ENCODE data around the gene SAMD1. TPM values are rescaled to one million over a fixed set of nuclear protein-coding genes. Genes with fewer than 3 reads are reported as not detected.

The SAMD1 gene
- total and polyA plus RNA-seq, 2 donors (not counting 1 experiment from before 2014, with no cell fraction given): 7.3 to 19.0 TPM

DNA sequence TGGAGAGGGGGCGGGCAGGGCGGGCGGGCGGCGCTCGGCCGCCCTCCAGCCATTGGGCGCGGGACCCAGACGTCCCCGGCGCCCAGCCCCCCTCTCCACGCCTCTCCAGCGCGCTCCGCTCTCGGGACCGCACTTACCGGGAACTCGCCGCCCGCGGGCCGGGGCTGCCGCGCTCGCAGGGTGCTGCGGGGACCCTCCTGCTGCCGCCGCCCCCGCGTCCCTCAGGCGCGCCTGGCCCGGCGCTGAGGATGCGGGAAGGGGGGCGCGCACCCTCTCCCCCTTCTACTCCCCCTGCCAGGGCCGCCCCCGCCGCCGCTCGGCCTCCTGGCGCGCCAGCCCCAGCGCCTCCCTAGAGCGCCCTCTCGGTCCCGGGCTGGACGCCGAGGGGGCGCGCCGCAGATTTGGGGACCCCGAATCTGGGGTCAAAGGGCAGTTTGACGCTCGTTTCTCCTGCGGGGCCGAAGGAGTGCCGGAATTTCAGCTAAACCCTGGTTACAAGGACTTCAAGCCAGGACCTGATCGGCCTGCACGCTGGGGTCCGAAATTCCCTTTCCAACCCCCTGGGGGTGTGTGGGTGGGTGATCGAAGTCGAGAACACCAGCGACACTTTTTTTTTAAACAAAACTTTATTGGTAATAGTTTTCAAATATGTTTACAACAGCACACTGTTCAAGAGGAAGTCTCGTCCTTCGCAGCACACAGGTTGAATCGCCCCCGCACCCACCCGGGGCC is 696 bp upstream of the SAMD1 start:
- Histone ChIP-seq H3K9me3 (ENCODE audit: control insufficient read depth, insufficient read depth, low read depth, low read length) (no peaks in the 10 kb centered on the region), H3K4me2 (ENCODE audit: extremely low read depth, insufficient read depth, low read length) (peak overlapping the region; percentile 97), H2AFZ (ENCODE audit: low read length) (no peak overlapping the region), H3K27me3 (ENCODE audit: control insufficient read depth, insufficient read depth, low read length) (no peaks in the 10 kb centered on the region), H3K9ac (ENCODE audit: insufficient read depth, low read length) (peak overlapping the region; percentile 66), H3K4me3 (replicated peaks in 1 of 4; ENCODE audit: control extremely low read depth in 1 of 4, insufficient read depth in 1 of 4, low read depth in 3 of 4, low read length in 4 of 4) (peak overlapping the region; percentile 81 to 88 (median 83)), H3K36me3 (ENCODE audit: control insufficient read depth, insufficient read depth, low read length) (peaks cover 11% of the 10 kb centered on the region), H4K20me1 (ENCODE audit: control insufficient read depth, extremely low read depth, insufficient read depth, low read length) (no peaks in the 10 kb centered on the region), H3K79me2 (ENCODE audit: control insufficient read depth, insufficient read depth, low read length) (no peaks in the 10 kb centered on the region), H3K27ac (ENCODE audit: insufficient read depth, low read length) (peak overlapping the region; percentile 73), H3K4me1 (ENCODE audit: control insufficient read depth, extremely low read depth, insufficient read depth, low read length) (peaks cover 2% of the 10 kb centered on the region)
- TF ChIP-seq, protein P1, sequence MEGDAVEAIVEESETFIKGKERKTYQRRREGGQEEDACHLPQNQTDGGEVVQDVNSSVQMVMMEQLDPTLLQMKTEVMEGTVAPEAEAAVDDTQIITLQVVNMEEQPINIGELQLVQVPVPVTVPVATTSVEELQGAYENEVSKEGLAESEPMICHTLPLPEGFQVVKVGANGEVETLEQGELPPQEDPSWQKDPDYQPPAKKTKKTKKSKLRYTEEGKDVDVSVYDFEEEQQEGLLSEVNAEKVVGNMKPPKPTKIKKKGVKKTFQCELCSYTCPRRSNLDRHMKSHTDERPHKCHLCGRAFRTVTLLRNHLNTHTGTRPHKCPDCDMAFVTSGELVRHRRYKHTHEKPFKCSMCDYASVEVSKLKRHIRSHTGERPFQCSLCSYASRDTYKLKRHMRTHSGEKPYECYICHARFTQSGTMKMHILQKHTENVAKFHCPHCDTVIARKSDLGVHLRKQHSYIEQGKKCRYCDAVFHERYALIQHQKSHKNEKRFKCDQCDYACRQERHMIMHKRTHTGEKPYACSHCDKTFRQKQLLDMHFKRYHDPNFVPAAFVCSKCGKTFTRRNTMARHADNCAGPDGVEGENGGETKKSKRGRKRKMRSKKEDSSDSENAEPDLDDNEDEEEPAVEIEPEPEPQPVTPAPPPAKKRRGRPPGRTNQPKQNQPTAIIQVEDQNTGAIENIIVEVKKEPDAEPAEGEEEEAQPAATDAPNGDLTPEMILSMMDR (conservative IDR thresholded peaks at IDR 0.05 in 1 of 2, IDR thresholded peaks at IDR 0.05 in 1 of 2; ENCODE audit: low read depth in 1 of 2, low read length in 2 of 2): peak; percentile 29 to 43
- no peak for TF ChIP-seq EZH2 (IDR thresholded peaks at IDR 0.05; ENCODE audit: low read length, missing control alignments)
- peak; percentile 67 to 79 for DNase-seq (ENCODE audit: low read depth in 2 of 2)

DNA sequence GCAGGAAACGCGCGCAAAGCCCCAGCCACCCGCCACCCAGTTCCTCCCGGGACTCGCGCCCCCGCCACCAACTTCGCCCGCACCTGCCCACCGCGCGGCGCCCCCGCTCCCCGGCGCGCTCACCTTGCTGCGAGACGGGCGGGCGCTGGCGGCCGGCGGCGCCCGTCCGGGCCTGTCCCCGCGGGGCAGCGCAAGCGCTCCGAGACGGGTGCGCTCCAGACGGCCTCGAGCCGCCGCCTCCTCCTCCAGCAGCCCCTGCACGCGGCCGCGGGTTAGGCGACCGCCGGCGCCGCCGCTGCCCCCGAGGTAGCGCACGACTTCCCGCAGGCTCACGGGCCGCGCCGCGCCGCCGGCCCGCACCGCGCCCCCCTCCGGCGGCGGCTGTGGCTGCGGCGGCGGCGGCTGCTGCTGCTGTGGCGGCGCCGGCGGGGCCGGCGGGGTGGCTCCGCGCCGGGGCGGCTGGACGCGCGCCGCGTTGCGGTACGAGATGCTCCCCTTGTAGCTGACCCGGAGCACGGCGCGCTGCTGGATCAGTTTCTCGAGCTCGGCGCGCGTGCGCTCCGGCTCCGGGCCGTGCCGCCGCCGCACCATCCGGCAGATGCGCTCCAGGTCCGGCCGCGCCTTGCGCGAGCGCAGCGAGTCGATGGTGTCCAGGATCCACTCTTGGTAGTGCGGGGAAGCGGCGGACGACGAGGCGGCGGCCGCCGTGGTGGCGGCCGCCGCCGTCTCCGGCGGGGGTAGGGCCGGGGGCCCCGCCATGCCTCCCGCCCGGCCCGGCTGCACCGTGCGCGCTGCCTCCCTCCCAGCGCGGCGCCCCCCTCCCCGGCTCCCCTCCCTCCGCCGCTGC is 666 bp downstream of the SAMD1 start:
- Histone ChIP-seq H3K27ac (ENCODE audit: insufficient read depth, low read length) (no peak overlapping the region), H3K9ac (ENCODE audit: insufficient read depth, low read length) (peak overlapping the region; percentile 46), H3K79me2 (ENCODE audit: control insufficient read depth, insufficient read depth, low read length) (no peaks in the 10 kb centered on the region), H4K20me1 (ENCODE audit: control insufficient read depth, extremely low read depth, insufficient read depth, low read length) (no peaks in the 10 kb centered on the region), H3K9me3 (ENCODE audit: control insufficient read depth, insufficient read depth, low read depth, low read length) (no peaks in the 10 kb centered on the region), H3K4me1 (ENCODE audit: control insufficient read depth, extremely low read depth, insufficient read depth, low read length) (peaks cover 2% of the 10 kb centered on the region), H2AFZ (ENCODE audit: low read length) (no peak overlapping the region), H3K4me3 (replicated peaks in 1 of 4; ENCODE audit: control extremely low read depth in 1 of 4, insufficient read depth in 1 of 4, low read depth in 3 of 4, low read length in 4 of 4) (peak overlapping the region; percentile 35 to 61 (median 56)), H3K27me3 (ENCODE audit: control insufficient read depth, insufficient read depth, low read length) (no peaks in the 10 kb centered on the region), H3K36me3 (ENCODE audit: control insufficient read depth, insufficient read depth, low read length) (peaks cover 11% of the 10 kb centered on the region), H3K4me2 (ENCODE audit: extremely low read depth, insufficient read depth, low read length) (peak overlapping the region; percentile 82)
- DNase-seq (ENCODE audit: low read depth in 2 of 2): peak; percentile 64 to 79
- no peak for TF ChIP-seq EZH2 (IDR thresholded peaks at IDR 0.05; ENCODE audit: low read length, missing control alignments)
- TF ChIP-seq, protein P1 (conservative IDR thresholded peaks at IDR 0.05 in 1 of 2, IDR thresholded peaks at IDR 0.05 in 1 of 2; ENCODE audit: low read depth in 1 of 2, low read length in 2 of 2): no peak

DNA sequence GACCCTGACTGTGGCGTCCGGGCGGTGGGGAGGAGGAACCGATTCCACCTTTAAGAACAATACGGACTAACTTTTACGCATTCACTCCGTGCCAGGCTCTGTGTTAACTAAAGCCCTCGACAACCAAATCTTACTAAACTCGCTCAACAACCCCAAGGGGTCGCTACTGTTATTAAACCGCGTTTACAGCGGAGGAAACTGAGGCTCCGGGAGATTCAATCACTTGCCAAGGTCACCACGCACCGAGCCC is 1.2 kb downstream of the SAMD1 start:
- peak; percentile 35 to 36 for DNase-seq (ENCODE audit: low read depth in 2 of 2)
- H2AFZ ChIP-seq (ENCODE audit: low read length): no peak overlapping the region
- no peaks in the 10 kb centered on the region for H3K79me2 ChIP-seq (ENCODE audit: control insufficient read depth, insufficient read depth, low read length)
- H3K9ac ChIP-seq (ENCODE audit: insufficient read depth, low read length): peak overlapping the region; percentile 7
- no peak for TF ChIP-seq EZH2 (IDR thresholded peaks at IDR 0.05; ENCODE audit: low read length, missing control alignments)
- TF ChIP-seq, protein P1 (conservative IDR thresholded peaks at IDR 0.05 in 1 of 2, IDR thresholded peaks at IDR 0.05 in 1 of 2; ENCODE audit: low read depth in 1 of 2, low read length in 2 of 2): peak; percentile 21 to 25
- no peaks in the 10 kb centered on the region for H3K9me3 ChIP-seq (ENCODE audit: control insufficient read depth, insufficient read depth, low read depth, low read length)
- no peaks in the 10 kb centered on the region for H3K27me3 ChIP-seq (ENCODE audit: control insufficient read depth, insufficient read depth, low read length)
- H3K27ac ChIP-seq (ENCODE audit: insufficient read depth, low read length): no peak overlapping the region
- H3K4me1 ChIP-seq (ENCODE audit: control insufficient read depth, extremely low read depth, insufficient read depth, low read length): peaks cover 2% of the 10 kb centered on the region
- H3K4me3 ChIP-seq (replicated peaks in 1 of 4; ENCODE audit: control extremely low read depth in 1 of 4, insufficient read depth in 1 of 4, low read depth in 3 of 4, low read length in 4 of 4): peak overlapping the region; percentile 35 to 61 (median 52)
- no peaks in the 10 kb centered on the region for H4K20me1 ChIP-seq (ENCODE audit: control insufficient read depth, extremely low read depth, insufficient read depth, low read length)
- H3K36me3 ChIP-seq (ENCODE audit: control insufficient read depth, insufficient read depth, low read length): peaks cover 11% of the 10 kb centered on the region
- peak overlapping the region; percentile 82 for H3K4me2 ChIP-seq (ENCODE audit: extremely low read depth, insufficient read depth, low read length)
